ENCODE measurements around the gene NLGN4X.

Gene NLGN4X

DNA sequence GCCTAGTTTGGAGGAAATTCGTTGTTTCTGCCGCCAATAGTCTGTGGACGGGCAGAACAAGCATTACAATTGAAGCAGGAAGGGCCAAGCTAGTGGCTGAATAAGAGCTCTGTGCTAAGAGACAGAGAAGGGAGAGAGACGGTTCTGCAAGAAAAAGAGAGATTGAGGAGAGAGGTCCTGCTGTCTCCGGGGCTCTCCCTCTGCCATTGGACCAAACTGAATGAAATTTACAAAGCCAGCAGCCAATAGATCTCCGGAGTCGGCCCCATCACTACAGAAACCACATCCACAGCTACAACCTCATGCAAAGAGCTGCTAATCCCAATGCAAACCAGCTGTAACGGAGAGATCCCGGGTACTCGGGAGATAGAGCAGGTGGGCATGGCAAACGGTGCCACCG, at the start of gene NLGN4X:
Gene NLGN4X (minus strand): TSS at position 148 of the 400 bp plus-strand sequence. CDS start 77,401 bp downstream, outside the sequence.
- DNase-seq: no peak

DNA sequence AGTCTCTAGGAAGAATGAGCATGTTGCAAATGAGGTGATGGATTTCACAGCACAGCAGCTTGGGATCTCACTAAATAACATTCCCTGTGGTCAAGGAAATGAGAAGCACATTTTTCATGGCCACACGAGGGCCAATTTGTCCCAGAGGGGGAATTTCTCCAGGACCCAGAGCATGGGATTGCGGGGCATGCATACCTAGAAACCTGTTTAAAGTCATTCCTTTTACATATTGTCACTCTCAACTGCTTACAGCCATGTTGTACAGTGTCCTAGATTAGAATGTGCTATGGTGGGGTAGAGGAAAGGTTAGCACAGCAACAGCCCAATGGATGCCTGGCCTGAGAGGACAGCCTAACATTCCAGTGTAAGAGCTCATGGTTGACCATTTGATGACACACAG, 37.4 kb upstream of the NLGN4X start:
- no peak for DNase-seq

DNA sequence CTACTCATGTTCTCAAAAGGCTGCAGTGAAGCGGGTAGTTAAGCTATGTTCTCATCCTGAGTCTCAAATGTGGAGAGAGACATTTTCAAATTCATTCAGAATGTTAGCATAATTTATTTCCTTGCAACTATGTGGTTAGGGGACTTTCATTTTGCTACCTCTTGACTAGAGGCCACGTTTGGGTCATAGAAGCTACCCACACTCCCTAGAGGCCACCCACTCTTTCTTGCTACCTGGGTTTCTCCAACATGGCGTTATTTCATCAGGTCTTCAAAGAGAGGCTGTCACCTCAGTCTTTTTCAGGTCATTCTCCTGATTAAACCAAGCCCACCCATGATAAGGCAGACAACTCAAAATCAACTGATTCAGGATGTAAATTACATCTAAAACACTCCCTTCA, 34.3 kb upstream of the NLGN4X start:
- DNase-seq: no peak

DNA sequence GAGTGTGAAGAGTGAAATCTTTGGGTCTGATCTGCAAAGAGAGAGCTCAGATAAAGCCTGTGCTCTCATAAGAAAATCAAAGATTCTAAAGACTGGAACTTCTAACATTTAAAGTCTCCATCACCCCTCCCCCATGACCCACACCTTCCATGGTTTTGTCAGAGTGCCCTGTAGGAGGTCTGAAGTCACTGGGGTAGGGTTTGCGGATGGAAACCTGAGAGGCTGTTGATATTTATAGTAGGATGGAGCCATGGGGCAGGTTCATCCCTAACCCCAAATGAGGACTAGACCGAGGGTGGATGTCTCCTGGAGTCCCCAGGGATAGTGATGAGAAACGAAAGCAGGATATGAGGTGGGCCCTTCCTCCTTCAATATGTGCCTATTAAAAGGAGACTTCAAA, 28.4 kb upstream of the NLGN4X start:
- no peak for DNase-seq

DNA sequence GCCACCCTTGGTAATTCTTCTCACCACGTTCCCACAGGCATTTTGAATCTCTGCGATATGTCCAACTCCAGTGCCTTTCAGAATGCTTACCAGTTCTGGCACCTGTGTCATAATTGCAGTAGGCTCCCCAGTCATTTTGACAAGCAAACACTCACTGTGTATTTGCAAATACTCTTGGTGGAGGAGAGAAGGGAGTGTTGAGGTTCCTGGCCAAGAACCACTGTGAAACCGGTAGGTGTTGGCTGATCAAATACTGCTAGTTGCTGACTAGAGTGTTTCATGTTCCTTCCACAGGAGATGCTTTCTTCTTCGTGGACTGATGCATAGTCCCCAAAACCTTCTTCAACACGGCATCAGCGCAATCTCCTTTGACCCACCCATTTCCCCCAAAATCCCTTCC, 16.0 kb upstream of the NLGN4X start:
- DNase-seq: no peak

DNA sequence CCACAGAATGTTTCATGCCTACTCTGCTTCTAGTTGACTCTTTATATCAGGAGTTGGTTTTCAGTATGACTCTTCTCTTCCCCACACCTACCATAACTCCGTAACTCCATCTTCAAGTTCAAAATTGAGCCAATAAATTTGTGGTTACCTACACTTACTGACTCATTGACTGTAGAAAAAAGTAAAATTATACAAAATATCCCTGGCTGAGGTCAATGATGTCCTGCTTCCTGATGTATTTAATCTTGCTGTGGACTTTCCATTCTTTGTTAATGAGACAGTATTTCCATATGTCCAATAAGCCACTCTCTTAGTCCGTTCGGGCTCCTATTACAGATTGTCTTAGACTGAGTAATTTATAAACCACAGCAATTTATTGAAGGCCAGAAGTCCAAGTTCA, 9.9 kb upstream of the NLGN4X start:
- DNase-seq: no peak

DNA sequence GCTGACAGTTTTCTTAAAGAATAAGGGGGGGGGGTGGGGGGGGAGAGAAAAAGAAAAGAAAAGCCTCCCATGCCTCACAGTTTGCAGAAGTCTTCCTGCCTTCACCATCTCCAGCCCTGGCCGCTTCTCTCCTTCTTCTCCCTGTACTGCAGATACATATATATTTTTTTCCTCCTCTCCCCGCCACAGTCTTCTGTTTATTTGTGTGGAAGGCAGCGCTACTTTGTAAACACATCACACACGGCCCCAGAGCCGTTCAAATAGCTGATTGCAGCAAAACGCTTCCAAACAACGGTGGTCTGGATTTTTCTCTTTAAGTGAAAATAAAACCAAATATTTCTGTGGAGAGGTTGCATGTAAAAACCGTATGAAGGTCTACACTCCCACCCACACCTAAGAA, 732 bp downstream of the NLGN4X start:
- no peak for DNase-seq

DNA sequence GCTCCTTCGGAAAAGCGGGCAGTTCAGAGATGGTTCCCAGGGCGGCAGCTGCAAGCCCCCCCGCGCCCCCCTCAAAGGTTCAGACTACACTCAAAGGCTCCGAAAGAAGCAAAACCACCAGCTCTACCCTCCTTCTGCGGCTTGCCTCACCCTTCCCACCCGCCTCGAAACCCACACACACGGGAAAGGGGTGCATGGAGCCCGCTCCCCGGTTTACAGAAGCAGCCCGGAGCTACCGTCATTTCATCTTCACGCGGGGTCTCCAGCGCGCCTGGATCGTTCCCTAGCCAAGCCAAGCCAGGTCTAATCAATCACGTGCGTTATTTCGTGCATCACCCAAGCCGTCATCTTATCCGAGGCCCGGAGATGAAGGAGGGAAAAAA, 1.2 kb downstream of the NLGN4X start:
- no peak for DNase-seq

DNA sequence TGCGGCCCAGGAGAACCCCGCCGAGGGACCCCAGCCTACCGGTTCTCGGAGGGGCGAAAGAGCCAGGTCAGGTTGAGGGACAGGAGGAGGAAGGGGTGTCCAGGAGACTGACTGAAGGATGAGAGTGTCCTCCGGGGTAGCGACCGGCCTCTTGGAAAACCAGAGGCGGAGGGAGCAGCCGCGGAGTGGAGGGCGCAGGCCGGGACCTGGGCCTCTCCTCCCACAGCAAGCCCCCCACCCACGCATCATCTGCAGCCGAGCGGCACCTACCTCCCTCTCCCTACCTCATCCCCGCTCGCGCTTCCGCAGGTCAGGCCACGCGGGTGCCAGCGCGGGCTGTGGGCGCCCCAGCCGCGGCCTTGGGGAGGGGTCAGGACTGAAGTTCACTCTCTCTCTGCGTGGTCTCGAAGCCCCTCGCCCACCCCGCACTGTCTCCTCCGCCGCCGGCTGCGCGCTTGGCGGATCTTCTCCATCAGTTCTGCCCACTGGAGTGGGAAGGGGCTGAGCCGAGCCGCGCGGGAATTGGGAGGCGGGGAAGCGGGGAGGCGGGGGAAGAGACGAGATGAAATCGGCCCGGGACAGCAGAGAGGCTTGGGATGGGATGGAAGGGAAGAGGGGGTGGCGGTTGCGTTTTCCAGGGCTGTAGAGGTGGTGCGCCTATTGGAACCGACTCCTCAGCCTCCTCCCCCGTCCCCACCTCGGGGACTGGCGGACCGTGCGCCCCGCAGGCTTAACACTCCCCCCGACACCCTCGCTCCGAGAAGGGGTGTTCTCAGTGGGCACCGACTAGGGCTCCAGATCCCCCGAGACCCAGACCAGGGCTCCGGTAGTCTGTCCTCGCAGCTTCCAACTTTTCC, 1.8 kb downstream of the NLGN4X start:
- no peak for DNase-seq

DNA sequence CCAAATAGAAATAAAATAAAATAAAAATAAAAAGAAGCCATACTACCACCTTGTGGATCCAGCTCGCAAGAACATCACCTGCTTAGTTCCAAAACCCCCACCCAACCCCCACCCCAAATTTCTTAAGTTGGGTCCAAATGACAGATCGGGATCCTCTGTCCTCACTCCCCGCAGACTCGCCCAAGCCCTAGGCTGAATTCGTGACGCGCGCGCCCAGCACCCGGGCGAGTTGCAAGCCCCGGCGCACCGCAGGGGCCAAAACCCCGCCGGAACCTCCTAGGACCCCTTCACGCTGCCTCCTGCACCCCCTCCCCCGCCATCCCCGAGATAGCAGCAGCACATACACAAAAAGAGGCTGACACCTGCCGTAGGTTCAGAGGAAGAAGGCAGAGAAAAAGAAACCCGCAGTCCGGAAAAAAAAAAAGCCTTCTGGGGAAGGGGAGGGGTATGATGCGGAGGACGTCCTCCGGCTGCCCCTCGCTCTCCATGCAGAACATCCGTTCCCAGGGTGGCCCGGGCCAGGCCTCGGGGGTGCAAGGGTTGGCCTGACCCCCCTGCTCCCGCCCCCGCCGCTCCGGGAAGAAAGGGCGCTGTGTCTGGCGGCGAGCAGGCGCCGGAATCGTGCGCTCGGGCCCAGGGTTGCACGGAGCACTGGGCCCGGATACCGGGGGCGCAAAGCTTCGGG, 2.6 kb downstream of the NLGN4X start:
- DNase-seq: no peak

DNA sequence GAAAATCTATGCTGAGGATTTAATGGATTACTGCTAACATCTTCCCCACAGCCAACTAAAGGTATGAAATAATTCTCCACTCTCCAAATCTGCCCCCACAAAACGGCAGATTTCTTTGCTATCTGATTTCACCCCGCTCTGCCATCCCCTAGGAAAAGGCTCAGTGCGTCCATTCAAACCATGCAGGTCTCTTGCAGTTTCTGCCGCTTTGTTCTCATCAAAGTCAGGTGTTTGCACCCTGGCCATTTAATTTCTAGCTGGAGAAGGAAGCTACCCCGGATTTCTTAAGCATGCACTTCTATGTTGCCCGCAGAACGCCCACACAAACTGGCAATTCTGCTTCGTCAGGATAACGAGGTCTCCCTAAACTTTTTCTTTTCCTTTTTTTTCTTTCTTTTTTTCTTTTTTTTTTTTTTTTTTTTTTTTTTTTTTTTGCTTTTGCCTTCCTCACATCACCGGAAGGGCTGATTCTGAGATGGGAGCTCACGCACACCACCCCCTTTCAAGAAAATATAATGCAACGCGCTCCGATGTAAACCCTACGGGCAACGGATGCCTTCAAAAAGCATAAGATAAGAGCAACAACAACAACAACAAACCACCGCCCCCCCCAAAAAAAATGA, 3.3 kb downstream of the NLGN4X start:
- DNase-seq: no peak

DNA sequence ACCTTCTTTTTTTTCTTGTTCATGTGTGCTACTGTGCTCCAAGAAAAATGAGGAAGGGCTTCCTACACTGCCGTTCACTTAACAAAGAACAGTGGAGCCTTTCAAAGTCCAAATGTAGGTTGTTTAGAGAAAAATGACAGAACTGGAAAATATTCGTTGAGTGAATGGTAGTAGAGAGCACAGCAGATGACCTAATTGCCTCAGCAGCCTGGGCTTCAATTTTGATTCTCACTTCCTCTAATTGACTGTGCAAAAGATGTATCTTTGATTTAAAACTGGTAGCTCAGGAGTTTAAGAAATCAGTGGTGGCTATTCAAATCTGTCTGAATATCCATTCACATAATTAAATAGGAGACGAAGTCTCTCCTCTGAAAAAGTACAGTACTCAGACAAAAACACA, 5.2 kb downstream of the NLGN4X start:
- no peak for DNase-seq

DNA sequence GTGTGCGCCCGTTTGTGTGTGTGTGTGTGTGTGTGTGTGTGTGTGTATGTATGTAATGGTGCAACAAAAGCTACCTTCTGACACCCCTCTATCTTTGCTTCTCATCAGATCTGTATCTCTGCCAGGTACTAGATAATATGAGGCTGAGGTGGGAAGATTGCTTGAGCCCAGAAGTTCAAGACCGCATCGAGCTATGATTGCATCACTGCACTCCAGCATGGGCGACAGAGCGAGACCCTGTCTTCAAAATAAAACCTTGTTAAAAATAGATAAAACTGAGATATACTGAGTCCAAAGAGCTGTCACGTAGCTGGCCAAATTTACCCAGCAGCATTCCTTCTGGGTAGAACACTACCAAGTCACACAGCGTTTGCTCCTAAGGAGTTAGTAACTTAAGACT, 18.4 kb downstream of the NLGN4X start:
- DNase-seq: no peak

DNA sequence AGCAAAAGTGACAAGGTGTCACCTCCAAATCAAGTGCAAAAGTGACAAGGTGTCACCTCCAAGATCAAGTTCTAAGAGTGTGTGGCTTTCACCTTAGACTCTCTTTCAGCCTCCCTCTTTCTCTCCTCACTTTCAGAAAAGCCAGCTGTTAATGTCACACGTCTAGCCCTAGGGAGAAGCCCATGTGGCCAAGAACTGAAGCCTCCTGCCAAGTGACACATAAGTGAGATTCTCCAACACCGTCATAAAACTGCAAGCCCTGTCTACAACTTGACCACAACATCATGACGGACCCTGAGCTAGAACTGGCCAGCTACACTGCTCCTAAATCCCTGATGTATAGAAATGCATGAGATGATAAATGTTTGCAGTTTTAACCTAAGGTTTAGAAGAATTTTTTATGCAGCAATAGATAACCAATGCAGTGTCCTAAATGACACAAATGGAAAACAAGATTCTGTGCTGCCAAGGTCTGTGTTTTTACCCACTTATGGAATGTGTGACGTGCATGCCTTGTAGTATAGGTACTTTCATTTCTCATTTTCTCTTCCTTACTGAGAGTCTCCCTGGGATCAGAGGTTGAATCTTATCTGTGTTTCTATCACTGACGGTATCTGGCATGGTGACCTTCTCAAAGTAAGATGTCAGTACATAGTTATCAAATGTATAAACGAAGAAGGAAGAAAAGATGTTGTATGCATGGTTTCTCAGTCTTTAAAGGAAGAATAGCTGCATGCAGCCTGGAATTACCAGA, 25.0 kb downstream of the NLGN4X start:
- no peak for DNase-seq

DNA sequence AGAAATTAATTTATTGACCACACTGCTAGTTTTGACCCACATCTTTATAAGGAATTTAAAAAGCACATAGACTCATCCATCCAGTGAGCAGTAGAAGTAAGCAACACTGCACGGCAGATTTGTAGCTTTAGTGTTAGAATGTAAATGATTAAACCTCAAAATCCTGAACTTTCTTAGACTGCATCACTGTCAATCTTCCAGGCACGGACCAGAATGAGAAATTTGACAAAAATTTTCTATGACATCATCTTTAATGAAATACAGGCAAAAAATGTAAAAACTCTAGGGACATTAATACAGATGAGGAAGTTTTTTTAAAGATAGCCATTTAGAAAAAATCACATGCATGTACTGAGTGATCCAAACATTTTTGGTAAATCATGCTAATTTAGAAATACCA, 29.2 kb downstream of the NLGN4X start:
- DNase-seq: no peak

DNA sequence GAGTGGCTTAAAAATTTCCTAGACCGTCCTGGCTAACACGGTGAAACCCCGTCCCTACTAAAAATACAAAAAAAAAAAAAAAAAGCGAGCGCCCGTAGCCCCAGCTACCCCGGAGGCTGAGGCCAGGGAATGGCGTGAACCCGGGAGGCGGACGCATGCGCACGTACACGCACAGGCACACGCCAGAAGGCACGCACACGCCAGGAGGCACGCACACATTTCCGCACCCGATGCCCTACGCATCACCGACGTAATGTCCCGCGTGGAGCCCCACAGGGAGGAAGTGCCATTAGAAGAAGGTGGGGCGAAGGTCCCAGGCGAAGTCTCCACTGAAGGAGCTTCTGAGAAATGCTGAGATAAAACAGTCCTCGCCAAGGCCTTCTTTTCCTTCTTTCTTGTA, 41.4 kb downstream of the NLGN4X start:
- DNase-seq: no peak

DNA sequence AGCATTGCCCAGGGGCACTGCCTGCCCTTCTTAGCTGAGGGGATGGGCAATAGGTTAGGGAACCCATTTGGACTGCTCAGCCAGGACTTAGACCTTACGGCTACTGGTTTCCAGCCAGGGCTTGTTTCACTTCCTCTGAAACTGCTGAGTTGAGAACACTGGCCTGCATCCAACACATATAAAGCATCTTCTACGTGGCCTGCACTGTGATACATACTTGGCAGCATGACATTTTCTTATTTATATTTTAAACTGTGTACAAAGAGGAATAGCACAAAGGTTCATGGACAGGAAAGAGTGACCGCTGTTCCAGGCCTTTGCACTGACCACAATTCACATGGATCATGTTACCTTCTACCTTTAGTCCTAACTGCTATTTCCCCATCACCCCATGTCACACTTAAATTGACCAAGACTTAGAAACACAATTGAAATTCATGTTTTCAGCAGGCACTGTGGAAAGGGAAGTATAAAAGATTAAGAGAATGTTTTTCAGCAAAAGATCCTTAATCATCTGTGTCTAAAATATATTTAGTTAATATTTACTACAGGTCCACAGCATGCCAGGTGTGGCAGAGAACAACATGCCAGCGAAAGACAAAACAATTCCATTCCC, 43.7 kb downstream of the NLGN4X start:
- DNase-seq: no peak

DNA sequence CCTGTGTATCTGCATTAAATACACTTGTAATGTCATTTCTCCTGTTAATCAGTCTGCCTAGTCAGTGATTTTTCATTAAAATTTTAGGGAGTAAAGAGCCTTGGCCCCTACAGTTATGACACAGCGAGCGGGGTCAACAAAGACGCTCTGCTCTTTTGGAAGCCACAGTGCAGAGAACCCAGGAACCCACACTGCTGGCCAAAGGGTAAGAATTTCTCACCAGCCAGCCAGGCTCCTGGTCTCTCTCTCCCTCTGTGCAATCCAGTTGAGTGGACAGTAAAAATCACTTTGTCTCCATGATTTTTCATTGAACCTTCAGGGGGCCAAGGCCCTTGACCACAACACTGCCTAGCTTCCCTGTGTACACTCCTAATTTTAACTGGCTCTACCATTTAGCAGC, 52.8 kb downstream of the NLGN4X start:
- no peak for DNase-seq

DNA sequence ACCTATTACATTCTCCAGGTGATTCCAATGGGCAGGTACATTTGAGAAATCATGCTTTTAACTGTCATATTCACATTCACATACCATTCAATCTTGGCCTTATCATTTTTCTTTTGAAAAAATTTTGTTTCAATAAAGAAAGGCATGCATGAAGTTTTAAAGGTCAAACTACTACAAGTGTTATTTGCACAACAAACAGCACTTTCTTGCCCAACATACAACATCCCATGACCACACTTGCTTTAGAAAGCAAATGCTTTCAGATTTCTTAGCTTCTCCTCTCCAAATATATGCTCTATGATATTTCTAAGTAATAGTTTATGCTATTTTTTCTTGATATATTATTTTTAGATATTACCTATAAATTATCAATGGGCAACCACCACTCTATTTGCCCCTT, 58.2 kb downstream of the NLGN4X start:
- DNase-seq: no peak

DNA sequence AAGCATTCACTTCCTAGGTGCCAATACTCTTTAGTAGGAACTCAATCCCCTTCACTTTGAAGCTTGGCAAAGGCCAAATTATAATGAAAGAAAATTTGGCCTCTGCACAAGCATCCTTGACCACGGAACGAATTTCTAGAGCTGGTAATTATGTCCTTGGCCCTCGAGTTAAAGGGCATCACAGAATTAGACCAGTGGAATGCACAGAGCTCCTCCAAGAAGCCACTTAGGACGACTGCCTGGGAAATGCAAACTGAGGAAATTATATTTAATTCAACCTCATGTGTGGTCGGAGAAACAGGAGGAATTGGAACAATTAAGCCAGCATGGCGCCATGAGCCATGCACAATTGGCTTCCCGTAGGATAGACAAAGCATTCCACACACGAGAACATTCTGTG, 59.3 kb downstream of the NLGN4X start:
- no peak for DNase-seq

DNA sequence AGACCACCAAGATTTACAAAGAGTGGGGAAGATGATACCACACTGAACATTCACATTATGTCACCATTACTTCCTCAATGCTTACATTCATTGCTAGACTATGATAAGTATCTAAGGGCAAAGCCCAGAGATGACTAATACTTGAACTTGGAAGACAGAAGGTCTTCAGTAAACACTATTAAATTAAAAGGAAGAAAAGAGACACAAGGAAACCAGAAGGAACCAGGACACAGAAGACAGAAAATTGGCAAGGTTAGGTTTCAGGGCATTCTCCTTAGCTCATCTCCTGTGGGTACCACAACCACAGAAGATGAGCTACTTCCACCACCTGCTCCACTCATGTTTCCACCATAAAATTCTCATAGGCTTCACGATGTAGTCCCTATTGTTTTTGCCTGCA, 64.9 kb downstream of the NLGN4X start:
- no peak for DNase-seq

DNA sequence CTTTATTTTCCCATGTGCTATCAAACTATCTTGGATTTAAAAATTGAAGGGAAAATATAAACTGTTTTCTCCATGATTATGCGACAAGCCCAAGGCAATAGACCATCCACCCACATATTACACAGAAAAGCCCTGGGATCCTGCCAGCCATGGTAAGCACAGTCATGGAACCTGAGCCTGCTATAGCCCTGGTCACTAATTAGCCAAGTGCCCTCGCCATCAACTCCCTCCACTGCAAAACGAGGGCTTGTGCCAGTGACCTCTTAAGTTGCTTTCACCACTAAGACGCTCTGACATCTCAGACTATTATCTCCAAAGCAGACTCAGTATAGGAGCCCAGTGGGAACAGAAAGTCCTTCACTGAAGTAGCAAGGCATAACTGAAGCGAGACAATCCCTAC, 69.2 kb downstream of the NLGN4X start:
- DNase-seq: no peak

DNA sequence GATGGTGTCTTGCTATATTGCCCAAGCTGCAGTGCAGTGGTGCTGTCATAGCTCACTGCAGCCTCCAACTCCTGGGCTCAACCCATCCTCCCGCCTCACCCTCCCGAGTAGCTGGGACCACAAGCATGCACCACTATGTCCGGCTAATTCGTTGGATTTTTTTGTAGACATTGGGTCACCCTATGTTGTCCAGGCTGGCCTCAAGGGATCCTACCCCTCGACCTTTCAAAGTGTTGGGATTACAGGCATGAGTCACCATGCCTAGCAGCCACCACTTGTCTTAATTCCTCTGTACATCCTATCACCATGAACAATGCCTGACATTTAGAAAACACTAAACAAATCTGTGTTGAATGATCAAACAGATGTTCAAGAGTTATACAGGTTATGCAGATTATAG, 76.7 kb downstream of the NLGN4X start:
- no peak for DNase-seq
